EH (cell line): ENCODE data around the gene PTPN2.
"Not testable (repeated sequence)": the region's sequence is repeated elsewhere in the genome, so short reads cannot be mapped to it uniquely, and the experiment has no call there.

Source experiments
- DNase-seq: peaks from one replicate; pipeline ENCODE4 v3.0.0-alpha.2; 2015; ENCODE audit warnings: low read depth

PTPN2 gene

GRCh38 chr18:12891561-12891960, 7.5 kb upstream of the PTPN2 start:
- no peak for DNase-seq

GRCh38 chr18:12890964-12891363, 6.9 kb upstream of the PTPN2 start:
- DNase-seq, result no peak

GRCh38 chr18:12886498-12887126, 2.6 kb upstream of the PTPN2 start:
- DNase-seq, result peak; percentile 39

- no peak for DNase-seq
Observed at GRCh38 chr18:12885500-12885899, 1.5 kb upstream of the PTPN2 start.

GRCh38 chr18:12884406-12885323, 628 bp upstream of the PTPN2 start:
- DNase-seq, result no peak

GRCh38 chr18:12883372-12883683, 709 bp downstream of the PTPN2 start:
- no peak for DNase-seq

GRCh38 chr18:12882453-12883371, 1.3 kb downstream of the PTPN2 start:
- DNase-seq, result peak; percentile 30

GRCh38 chr18:12880541-12880910, 3.5 kb downstream of the PTPN2 start:
- DNase-seq, result no peak

- no peak for DNase-seq
Observed at GRCh38 chr18:12879840-12880540, 4.0 kb downstream of the PTPN2 start.

- DNase-seq, result not testable (repeated sequence)
Observed at GRCh38 chr18:12874992-12875391, 9.0 kb downstream of the PTPN2 start.

GRCh38 chr18:12873961-12874567, 10.0 kb downstream of the PTPN2 start:
- DNase-seq, result not testable (repeated sequence)

- no peak for DNase-seq
Observed at GRCh38 chr18:12872408-12872807, 11.6 kb downstream of the PTPN2 start.

- no peak for DNase-seq
Observed at GRCh38 chr18:12868576-12868975, 15.5 kb downstream of the PTPN2 start.

- DNase-seq, result no peak
Observed at GRCh38 chr18:12867441-12868123, 16.5 kb downstream of the PTPN2 start.

GRCh38 chr18:12863687-12864216, 20.3 kb downstream of the PTPN2 start:
- no peak for DNase-seq

- DNase-seq, result no peak
Observed at GRCh38 chr18:12862874-12863482, 21.1 kb downstream of the PTPN2 start.

GRCh38 chr18:12862467-12862866, 21.6 kb downstream of the PTPN2 start:
- no peak for DNase-seq

GRCh38 chr18:12861637-12862036, 22.4 kb downstream of the PTPN2 start:
- DNase-seq, result no peak

GRCh38 chr18:12860530-12860929, 23.5 kb downstream of the PTPN2 start:
- no peak for DNase-seq

- no peak for DNase-seq
Observed at GRCh38 chr18:12858991-12859390, 25.0 kb downstream of the PTPN2 start.
